Measurements from ENCODE around the gene TMPRSS15.

- TF ChIP-seq CTCF (IDR thresholded peaks at IDR 0.05; ENCODE audit: low read length) (no peak), EZH2 (IDR thresholded peaks at IDR 0.05; ENCODE audit: borderline replicate concordance, low read length) (no peak)
These were observed 46.3 kb upstream of the TMPRSS15 start for GRCh38 chr21:18449605-18450550.

All from OCI-LY1 (cell line).